ENCODE measurements around the gene HDAC4.

GRCh38 chr2:239190361-239190760, 210.5 kb downstream of the HDAC4 start:
- TF ChIP-seq, protein P1, sequence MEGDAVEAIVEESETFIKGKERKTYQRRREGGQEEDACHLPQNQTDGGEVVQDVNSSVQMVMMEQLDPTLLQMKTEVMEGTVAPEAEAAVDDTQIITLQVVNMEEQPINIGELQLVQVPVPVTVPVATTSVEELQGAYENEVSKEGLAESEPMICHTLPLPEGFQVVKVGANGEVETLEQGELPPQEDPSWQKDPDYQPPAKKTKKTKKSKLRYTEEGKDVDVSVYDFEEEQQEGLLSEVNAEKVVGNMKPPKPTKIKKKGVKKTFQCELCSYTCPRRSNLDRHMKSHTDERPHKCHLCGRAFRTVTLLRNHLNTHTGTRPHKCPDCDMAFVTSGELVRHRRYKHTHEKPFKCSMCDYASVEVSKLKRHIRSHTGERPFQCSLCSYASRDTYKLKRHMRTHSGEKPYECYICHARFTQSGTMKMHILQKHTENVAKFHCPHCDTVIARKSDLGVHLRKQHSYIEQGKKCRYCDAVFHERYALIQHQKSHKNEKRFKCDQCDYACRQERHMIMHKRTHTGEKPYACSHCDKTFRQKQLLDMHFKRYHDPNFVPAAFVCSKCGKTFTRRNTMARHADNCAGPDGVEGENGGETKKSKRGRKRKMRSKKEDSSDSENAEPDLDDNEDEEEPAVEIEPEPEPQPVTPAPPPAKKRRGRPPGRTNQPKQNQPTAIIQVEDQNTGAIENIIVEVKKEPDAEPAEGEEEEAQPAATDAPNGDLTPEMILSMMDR (conservative IDR thresholded peaks at IDR 0.05; ENCODE audit: low read depth in 2 of 2) = no peak
- no peak for TF ChIP-seq EZH2 (IDR thresholded peaks at IDR 0.05; ENCODE audit: low read depth, unreplicated experiment)
- TF ChIP-seq, protein P2, sequence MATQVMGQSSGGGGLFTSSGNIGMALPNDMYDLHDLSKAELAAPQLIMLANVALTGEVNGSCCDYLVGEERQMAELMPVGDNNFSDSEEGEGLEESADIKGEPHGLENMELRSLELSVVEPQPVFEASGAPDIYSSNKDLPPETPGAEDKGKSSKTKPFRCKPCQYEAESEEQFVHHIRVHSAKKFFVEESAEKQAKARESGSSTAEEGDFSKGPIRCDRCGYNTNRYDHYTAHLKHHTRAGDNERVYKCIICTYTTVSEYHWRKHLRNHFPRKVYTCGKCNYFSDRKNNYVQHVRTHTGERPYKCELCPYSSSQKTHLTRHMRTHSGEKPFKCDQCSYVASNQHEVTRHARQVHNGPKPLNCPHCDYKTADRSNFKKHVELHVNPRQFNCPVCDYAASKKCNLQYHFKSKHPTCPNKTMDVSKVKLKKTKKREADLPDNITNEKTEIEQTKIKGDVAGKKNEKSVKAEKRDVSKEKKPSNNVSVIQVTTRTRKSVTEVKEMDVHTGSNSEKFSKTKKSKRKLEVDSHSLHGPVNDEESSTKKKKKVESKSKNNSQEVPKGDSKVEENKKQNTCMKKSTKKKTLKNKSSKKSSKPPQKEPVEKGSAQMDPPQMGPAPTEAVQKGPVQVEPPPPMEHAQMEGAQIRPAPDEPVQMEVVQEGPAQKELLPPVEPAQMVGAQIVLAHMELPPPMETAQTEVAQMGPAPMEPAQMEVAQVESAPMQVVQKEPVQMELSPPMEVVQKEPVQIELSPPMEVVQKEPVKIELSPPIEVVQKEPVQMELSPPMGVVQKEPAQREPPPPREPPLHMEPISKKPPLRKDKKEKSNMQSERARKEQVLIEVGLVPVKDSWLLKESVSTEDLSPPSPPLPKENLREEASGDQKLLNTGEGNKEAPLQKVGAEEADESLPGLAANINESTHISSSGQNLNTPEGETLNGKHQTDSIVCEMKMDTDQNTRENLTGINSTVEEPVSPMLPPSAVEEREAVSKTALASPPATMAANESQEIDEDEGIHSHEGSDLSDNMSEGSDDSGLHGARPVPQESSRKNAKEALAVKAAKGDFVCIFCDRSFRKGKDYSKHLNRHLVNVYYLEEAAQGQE (IDR thresholded peaks at IDR 0.05; ENCODE audit: unreplicated experiment) = no peak
- no peak for TF ChIP-seq POLR2AphosphoS5 (IDR thresholded peaks at IDR 0.05; ENCODE audit: low read depth)
- no peak for TF ChIP-seq ZNF331 (CRISPR knock-in tag; IDR thresholded peaks at IDR 0.05; ENCODE audit: low read depth)
- no peak for TF ChIP-seq JUNB (IDR thresholded peaks at IDR 0.05; ENCODE audit: unreplicated experiment)
- no peak for TF ChIP-seq EZH2phosphoT487 (IDR thresholded peaks at IDR 0.05; ENCODE audit: unreplicated experiment)
- TF ChIP-seq CREB1 (CRISPR knock-in tag; IDR thresholded peaks at IDR 0.05; ENCODE audit: low read depth) = no peak
- TF ChIP-seq STAT1 (IDR thresholded peaks at IDR 0.05; ENCODE audit: unreplicated experiment) = no peak

Data from GM23338 (cell line).